GM04503 (cell line): ENCODE data around the gene EEIG2.
A peak's percentile ranks its signal among the peaks of the same experiment; 100 is the strongest.

Experiments
- DNase-seq: peaks from one replicate; pipeline ENCODE4 v3.0.0-alpha.2; 2012; ENCODE audit warnings: low read depth

Gene EEIG2

GRCh38 chr1:108584428-108584856 is 24.5 kb downstream of the EEIG2 start:
- no peak for DNase-seq

- no peak for DNase-seq
These were observed 25.4 kb downstream of the EEIG2 start for GRCh38 chr1:108585313-108585712.

DNA sequence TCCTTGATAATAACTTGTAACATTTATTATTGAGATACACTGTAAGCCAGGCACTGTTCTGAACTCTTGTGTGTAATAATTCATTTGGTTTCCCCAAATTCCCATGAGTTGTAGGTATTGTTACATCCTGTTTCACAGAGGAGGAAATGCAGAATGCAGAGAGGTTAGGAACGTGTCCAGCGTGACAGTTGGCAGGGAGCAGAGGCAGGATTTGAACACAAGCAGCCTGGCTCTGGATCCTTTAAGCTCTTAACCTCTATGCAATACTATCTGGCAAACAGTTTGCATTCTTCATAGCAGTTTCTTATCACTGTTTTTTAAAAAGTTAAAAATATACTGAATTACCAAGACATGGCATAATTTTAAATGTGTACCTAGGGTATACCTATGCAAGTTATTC is 30.5 kb downstream of the EEIG2 start:
- DNase-seq: no peak

DNA sequence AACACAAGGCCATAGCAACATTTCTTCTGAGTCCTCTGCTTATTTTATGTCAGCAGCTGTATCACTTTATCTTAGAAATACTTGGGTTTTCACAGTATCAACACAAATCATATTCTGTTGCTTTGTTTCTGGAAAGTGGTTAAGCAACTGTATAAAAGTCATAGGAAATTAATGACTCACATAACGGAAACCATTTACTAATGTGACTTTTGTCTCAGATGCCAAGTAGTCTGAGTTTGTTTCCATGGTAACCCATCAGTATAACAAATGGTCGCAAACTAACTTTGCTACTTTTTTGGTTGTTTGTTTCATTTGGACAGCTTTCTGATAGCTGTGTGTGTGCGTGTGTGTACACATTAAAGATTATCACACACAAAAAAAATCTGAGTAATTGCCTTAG is 31.1 kb downstream of the EEIG2 start:
- DNase-seq: peak; percentile 98

GRCh38 chr1:108591466-108591865 is 31.6 kb downstream of the EEIG2 start:
- DNase-seq: no peak

DNA sequence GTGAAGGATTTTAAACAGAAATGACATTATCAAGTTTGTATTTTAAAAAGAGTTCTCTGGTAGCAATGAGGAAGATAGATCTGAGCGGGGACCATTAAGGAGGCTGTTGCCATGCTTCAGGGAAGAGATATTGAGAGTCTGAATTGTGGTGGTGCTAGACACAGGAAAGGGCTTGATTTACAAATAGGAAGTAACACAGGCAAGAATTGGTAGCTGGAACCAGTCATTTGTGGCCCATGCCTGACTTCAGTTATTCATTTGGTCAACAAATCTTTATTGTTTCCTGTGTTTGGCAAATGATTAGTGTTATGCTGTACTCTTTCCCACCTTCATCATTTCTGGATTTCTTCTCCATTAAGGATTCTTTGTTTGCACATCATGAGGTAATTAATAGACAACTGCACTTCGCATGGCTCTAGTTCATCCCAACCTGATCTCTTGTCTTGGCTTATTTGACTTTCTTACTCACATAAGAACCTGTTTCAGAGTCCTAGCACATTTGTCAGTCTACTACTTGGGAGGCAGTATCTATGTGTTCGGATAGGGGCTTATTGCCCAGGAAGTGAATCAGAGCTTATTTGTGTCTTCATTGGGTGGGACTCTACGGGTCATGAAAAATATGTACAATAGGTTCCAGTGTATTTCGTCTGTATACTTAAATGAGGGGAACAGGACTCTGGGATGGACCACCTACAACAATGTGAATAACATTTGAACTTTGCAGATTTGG is 32.3 kb downstream of the EEIG2 start:
- no peak for DNase-seq

DNA sequence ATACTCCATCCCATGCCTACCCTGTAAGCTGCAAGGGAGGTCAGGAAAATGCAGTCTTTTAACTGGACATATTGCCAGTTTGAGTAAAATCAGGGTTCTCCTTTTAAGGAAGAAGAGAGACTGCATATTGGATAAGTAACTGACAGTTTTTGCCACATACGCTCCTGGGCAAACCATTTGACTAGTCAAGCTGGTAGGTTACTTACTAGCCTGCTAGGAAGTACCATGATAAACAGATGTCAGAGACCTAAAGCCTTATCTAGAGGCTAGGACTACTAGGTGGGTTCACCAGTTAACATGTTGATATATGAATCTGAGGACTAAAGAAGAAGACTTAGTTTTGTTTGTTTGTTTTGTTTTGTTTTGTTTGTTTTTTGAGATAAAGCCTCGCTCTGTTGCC is 33.5 kb downstream of the EEIG2 start:
- no peak for DNase-seq

- DNase-seq: no peak
These were observed 35.6 kb downstream of the EEIG2 start for GRCh38 chr1:108595507-108595906.

GRCh38 chr1:108597041-108597440 is 37.1 kb downstream of the EEIG2 start:
- DNase-seq: no peak

- DNase-seq: no peak
These were observed 38.4 kb downstream of the EEIG2 start for GRCh38 chr1:108598340-108598739.

DNA sequence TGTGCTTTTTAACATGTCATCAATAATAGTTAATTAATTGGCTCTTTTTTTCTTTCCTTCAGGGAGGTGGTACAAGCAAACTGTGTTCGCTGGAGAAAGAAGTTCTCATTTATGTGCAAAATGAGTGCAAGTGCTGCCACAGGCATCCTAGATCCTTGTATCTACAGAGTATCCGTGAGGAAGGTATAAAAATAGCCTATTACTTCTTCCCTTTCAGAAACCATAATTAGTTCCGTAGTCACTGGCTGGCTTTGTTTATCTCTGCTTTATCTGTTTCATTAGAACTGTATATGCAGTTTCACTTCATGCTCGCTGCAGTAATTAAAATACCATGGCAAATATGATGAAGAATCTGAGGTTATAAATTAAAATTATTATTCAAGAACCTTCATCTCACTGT is 40.6 kb downstream of the EEIG2 start:
- DNase-seq: no peak

- no peak for DNase-seq
These were observed 42.0 kb downstream of the EEIG2 start for GRCh38 chr1:108601708-108602410.

GRCh38 chr1:108605633-108606032 is 45.7 kb downstream of the EEIG2 start:
- DNase-seq: no peak

- no peak for DNase-seq
These were observed 46.6 kb downstream of the EEIG2 start for GRCh38 chr1:108606478-108606877.

DNA sequence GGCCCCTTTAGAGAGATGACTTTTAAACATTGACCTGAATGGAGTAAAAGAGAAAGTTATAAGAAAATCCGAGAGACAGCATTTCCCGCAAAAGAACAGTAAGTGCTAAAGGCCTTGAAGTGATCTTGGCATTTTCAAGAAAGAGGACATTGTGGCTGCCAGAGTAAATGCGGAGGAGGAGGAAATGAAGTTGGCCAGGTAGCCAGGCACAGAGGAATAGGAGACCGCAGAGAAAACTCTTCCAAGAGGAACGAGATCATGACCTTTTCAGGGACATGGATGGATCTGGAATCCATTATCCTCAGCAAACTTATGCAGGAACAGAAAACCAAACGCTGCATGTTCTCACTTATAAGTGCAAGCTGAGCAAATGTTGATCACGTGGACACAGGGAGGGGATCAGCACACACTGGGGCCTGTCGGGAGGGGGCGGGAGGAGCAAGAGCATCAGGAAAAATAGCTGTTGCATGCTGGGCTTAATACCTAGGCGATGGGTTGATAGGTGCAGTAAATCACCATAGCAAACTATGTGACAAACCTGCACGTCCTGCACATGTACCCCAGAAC is 49.7 kb downstream of the EEIG2 start:
- no peak for DNase-seq
